Measurements from ENCODE around the gene SPTBN1.

The SPTBN1 gene

GRCh38 chr2:54668711-54669110 is 212.6 kb downstream of the SPTBN1 start:
- Mint-ChIP-seq H3K4me1 (peaks cover 18% of the 10 kb centered on the region), H3K36me3 (peaks cover 63% of the 10 kb centered on the region), H3K9me3 (no peaks in the 10 kb centered on the region), H3K27ac (no peak overlapping the region), H3K4me3 (no peak overlapping the region)
- ATAC-seq (no peak), DNase-seq (ENCODE audit: low spot score in 2 of 2) (no peak)

- H3K36me3 Mint-ChIP-seq, result peaks cover 57% of the 10 kb centered on the region
- H3K4me3 Mint-ChIP-seq, result no peak overlapping the region
- no peak overlapping the region for H3K27ac Mint-ChIP-seq
- no peak for DNase-seq (ENCODE audit: low spot score in 2 of 2)
- no peak for ATAC-seq
- no peaks in the 10 kb centered on the region for H3K9me3 Mint-ChIP-seq
- peaks cover 19% of the 10 kb centered on the region for H3K4me1 Mint-ChIP-seq
These were observed 213.8 kb downstream of the SPTBN1 start for GRCh38 chr2:54669677-54670484.

GRCh38 chr2:54670485-54671009 is 214.4 kb downstream of the SPTBN1 start:
- Mint-ChIP-seq H3K4me1 (peaks cover 15% of the 10 kb centered on the region), H3K4me3 (no peak overlapping the region), H3K9me3 (no peaks in the 10 kb centered on the region), H3K27ac (no peak overlapping the region), H3K36me3 (peaks cover 53% of the 10 kb centered on the region)
- DNase-seq (ENCODE audit: low spot score in 2 of 2), result peak in 1 of 2 donors; percentile 26
- no peak for ATAC-seq

- H3K4me3 Mint-ChIP-seq, result no peak overlapping the region
- no peaks in the 10 kb centered on the region for H3K9me3 Mint-ChIP-seq
- H3K4me1 Mint-ChIP-seq, result peaks cover 13% of the 10 kb centered on the region
- no peak overlapping the region for H3K27ac Mint-ChIP-seq
- DNase-seq (ENCODE audit: low spot score in 2 of 2), result peak in 1 of 2 donors; percentile 22
- H3K36me3 Mint-ChIP-seq, result peaks cover 49% of the 10 kb centered on the region
- ATAC-seq, result no peak
These were observed 214.9 kb downstream of the SPTBN1 start for GRCh38 chr2:54671010-54671409.

- H3K4me1 Mint-ChIP-seq, result peaks cover 13% of the 10 kb centered on the region
- no peak overlapping the region for H3K4me3 Mint-ChIP-seq
- no peak overlapping the region for H3K27ac Mint-ChIP-seq
- H3K36me3 Mint-ChIP-seq, result peaks cover 38% of the 10 kb centered on the region
- no peak for ATAC-seq
- DNase-seq (ENCODE audit: low spot score in 2 of 2), result no peak
- H3K9me3 Mint-ChIP-seq, result no peaks in the 10 kb centered on the region
These were observed 215.9 kb downstream of the SPTBN1 start for GRCh38 chr2:54671875-54672589.

GRCh38 chr2:54672590-54673456 is 216.7 kb downstream of the SPTBN1 start:
- no peaks in the 10 kb centered on the region for H3K9me3 Mint-ChIP-seq
- DNase-seq (ENCODE audit: low spot score in 2 of 2) (no peak), ATAC-seq (no peak)
- peaks cover 19% of the 10 kb centered on the region for H3K4me1 Mint-ChIP-seq
- peaks cover 30% of the 10 kb centered on the region for H3K36me3 Mint-ChIP-seq
- H3K27ac Mint-ChIP-seq, result no peak overlapping the region
- H3K4me3 Mint-ChIP-seq, result peak overlapping the region; percentile 36

- H3K4me3 Mint-ChIP-seq, result peak overlapping the region; percentile 36
- peaks cover 23% of the 10 kb centered on the region for H3K36me3 Mint-ChIP-seq
- H3K4me1 Mint-ChIP-seq, result peaks cover 19% of the 10 kb centered on the region
- DNase-seq (ENCODE audit: low spot score in 2 of 2) (no peak), ATAC-seq (peak; percentile 83)
- H3K27ac Mint-ChIP-seq, result no peak overlapping the region
- no peaks in the 10 kb centered on the region for H3K9me3 Mint-ChIP-seq
These were observed 217.4 kb downstream of the SPTBN1 start for GRCh38 chr2:54673501-54673998.

- Mint-ChIP-seq H3K9me3 (no peaks in the 10 kb centered on the region), H3K4me3 (no peak overlapping the region), H3K27ac (no peak overlapping the region), H3K4me1 (peaks cover 27% of the 10 kb centered on the region), H3K36me3 (peaks cover 12% of the 10 kb centered on the region)
- no peak for ATAC-seq
- DNase-seq (ENCODE audit: low spot score in 2 of 2), result no peak
These were observed 219.2 kb downstream of the SPTBN1 start for GRCh38 chr2:54675281-54675680.

GRCh38 chr2:54675738-54676137 is 219.6 kb downstream of the SPTBN1 start:
- Mint-ChIP-seq H3K9me3 (no peaks in the 10 kb centered on the region), H3K4me3 (no peak overlapping the region), H3K27ac (no peak overlapping the region), H3K4me1 (peaks cover 32% of the 10 kb centered on the region), H3K36me3 (peaks cover 12% of the 10 kb centered on the region)
- DNase-seq (ENCODE audit: low spot score in 2 of 2), result no peak
- no peak for ATAC-seq

GRCh38 chr2:54676656-54677055 is 220.5 kb downstream of the SPTBN1 start:
- Mint-ChIP-seq H3K36me3 (peaks cover 8% of the 10 kb centered on the region), H3K4me3 (no peak overlapping the region), H3K9me3 (no peaks in the 10 kb centered on the region), H3K27ac (no peak overlapping the region), H3K4me1 (peaks cover 41% of the 10 kb centered on the region)
- DNase-seq (ENCODE audit: low spot score in 2 of 2), result no peak
- no peak for ATAC-seq

GRCh38 chr2:54677476-54678265 is 221.5 kb downstream of the SPTBN1 start:
- DNase-seq (ENCODE audit: low spot score in 2 of 2), result no peak
- Mint-ChIP-seq H3K4me1 (peaks cover 46% of the 10 kb centered on the region), H3K27ac (no peak overlapping the region), H3K9me3 (no peaks in the 10 kb centered on the region), H3K4me3 (no peak overlapping the region), H3K36me3 (peaks cover 8% of the 10 kb centered on the region)
- ATAC-seq, result no peak

GRCh38 chr2:54678719-54679118 is 222.6 kb downstream of the SPTBN1 start:
- Mint-ChIP-seq H3K27ac (no peak overlapping the region), H3K4me1 (peaks cover 36% of the 10 kb centered on the region), H3K9me3 (no peaks in the 10 kb centered on the region), H3K4me3 (no peak overlapping the region), H3K36me3 (peaks cover 8% of the 10 kb centered on the region)
- ATAC-seq (no peak), DNase-seq (ENCODE audit: low spot score in 2 of 2) (no peak)

GRCh38 chr2:54680397-54681041 is 224.4 kb downstream of the SPTBN1 start:
- peak overlapping the region; percentile 92 for H3K27ac Mint-ChIP-seq
- H3K36me3 Mint-ChIP-seq, result peaks cover 8% of the 10 kb centered on the region
- DNase-seq (ENCODE audit: low spot score in 2 of 2) (peak; percentile 36 to 79), ATAC-seq (peak; percentile 97)
- H3K9me3 Mint-ChIP-seq, result no peaks in the 10 kb centered on the region
- H3K4me3 Mint-ChIP-seq, result peak overlapping the region; percentile 85
- peaks cover 35% of the 10 kb centered on the region for H3K4me1 Mint-ChIP-seq

- Mint-ChIP-seq H3K4me1 (peaks cover 35% of the 10 kb centered on the region), H3K9me3 (no peaks in the 10 kb centered on the region), H3K4me3 (peak overlapping the region; percentile 85), H3K36me3 (peaks cover 8% of the 10 kb centered on the region), H3K27ac (no peak overlapping the region)
- DNase-seq (ENCODE audit: low spot score in 2 of 2) (no peak), ATAC-seq (no peak)
These were observed 225.3 kb downstream of the SPTBN1 start for GRCh38 chr2:54681416-54681815.

Data from stimulated activated effector memory CD8-positive, alpha-beta T cell treated with anti-CD3 and anti-CD28 coated beads, Interleukin-12 subunit alpha, Interleukin-12 subunit beta, amount 100 ng/mL, for 72 hours (primary cell).